ENCODE results near the gene ISCA2.
A peak's percentile ranks its signal among the peaks of the same experiment; 100 is the strongest.
"Not testable (repeated sequence)": the region's sequence is repeated elsewhere in the genome, so short reads cannot be mapped to it uniquely, and the experiment has no call there.

The ISCA2 gene, protein sequence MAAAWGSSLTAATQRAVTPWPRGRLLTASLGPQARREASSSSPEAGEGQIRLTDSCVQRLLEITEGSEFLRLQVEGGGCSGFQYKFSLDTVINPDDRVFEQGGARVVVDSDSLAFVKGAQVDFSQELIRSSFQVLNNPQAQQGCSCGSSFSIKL

DNA sequence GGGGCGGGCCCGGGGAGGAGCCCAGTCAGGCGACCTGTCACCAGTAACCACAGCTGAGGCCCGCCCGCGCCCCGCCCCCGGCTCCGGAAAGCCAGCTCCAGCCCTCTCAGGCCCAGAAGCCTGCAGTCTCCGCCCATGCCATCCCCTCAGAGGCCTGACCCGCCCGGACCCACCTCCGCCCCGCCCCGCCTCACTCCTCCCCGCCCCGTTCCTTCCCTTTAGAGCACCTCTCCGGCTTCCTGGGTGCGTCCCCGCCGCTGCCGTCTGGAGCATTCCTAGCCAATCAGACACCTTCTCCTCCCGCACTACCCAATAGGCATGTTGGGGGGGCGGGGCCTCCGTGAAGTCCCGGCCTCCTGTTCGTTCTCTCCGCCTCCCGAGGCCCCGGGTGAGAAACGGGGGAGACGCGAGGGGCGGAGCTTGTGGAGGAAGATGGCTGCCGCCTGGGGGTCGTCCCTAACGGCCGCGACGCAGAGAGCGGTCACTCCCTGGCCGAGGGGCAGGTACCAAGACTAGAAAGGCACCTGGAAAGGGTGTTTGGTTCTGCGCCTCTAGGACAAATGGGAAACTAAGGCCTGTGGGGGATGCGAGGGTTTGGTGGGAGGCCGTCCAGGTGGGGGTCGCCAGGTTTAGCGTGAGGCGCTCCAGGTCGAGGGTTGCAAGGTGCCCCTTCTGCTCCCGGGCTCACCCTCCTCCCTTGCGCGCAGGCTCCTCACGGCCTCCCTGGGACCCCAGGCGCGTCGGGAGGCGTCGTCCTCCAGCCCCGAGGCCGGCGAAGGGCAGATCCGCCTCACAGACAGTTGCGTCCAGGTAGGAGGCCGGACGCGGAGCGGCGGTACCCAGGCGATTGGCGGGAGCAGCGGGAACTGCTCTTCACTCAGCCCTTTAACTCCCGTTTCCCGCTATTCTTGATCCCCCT lies at the start of gene ISCA2:
TSS of gene ISCA2 (plus strand) at position 423 of the 919 bp plus-strand sequence. CDS start at position 433, 10 bp downstream.
- Histone ChIP-seq H3K27ac (peak within 1 kb of the TSS; percentile 85), H2AFZ (peak within 1 kb of the TSS; percentile 98), H3K36me3 (ENCODE audit: control insufficient read depth, insufficient read depth, low read length) (no peaks in the 10 kb centered on the region), H3K27me3 (ENCODE audit: control insufficient read depth, insufficient read depth, low read length) (no peaks in the 10 kb centered on the region), H3K79me2 (no peaks in the 10 kb centered on the region), H3K9me3 (ENCODE audit: control insufficient read depth, low read length) (no peaks in the 10 kb centered on the region), H3K4me3 (ENCODE audit: low read depth, low read length) (peak within 1 kb of the TSS; percentile 83), H3K4me1 (peaks cover 5% of the 10 kb centered on the region), H3K9ac (peak within 1 kb of the TSS; percentile 56), H3K4me2 (ENCODE audit: low read length) (peak within 1 kb of the TSS; percentile 95)
- TF ChIP-seq, protein P1, sequence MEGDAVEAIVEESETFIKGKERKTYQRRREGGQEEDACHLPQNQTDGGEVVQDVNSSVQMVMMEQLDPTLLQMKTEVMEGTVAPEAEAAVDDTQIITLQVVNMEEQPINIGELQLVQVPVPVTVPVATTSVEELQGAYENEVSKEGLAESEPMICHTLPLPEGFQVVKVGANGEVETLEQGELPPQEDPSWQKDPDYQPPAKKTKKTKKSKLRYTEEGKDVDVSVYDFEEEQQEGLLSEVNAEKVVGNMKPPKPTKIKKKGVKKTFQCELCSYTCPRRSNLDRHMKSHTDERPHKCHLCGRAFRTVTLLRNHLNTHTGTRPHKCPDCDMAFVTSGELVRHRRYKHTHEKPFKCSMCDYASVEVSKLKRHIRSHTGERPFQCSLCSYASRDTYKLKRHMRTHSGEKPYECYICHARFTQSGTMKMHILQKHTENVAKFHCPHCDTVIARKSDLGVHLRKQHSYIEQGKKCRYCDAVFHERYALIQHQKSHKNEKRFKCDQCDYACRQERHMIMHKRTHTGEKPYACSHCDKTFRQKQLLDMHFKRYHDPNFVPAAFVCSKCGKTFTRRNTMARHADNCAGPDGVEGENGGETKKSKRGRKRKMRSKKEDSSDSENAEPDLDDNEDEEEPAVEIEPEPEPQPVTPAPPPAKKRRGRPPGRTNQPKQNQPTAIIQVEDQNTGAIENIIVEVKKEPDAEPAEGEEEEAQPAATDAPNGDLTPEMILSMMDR (IDR thresholded peaks at IDR 0.05): no peak

DNA sequence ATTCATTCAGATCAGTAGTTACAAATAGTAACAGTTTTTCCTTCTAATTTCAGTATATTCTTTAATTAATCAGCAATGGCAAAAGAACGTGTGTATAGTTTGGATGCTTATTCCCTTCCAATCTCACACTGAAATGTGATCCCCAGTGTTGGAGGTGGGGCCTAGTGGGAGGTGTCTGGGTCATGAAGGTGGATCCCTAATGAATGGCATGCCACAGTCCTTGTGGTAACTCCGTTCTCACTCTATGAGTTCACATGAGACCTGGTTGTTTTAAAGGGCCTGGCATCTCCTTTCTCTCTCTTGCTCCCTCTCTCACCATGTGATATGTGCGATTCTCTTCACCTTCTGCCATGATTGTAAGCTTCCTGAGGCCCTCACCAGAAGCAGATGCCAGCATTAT lies 48.7 kb upstream of the ISCA2 start:
- TF ChIP-seq, protein P1 (IDR thresholded peaks at IDR 0.05): no peak
- Histone ChIP-seq H3K36me3 (ENCODE audit: control insufficient read depth, insufficient read depth, low read length) (no peaks in the 10 kb centered on the region), H3K4me2 (ENCODE audit: low read length) (no peak overlapping the region), H3K9me3 (ENCODE audit: control insufficient read depth, low read length) (no peaks in the 10 kb centered on the region), H3K9ac (no peak overlapping the region), H3K27me3 (ENCODE audit: control insufficient read depth, insufficient read depth, low read length) (no peaks in the 10 kb centered on the region), H2AFZ (no peak overlapping the region), H3K4me3 (ENCODE audit: low read depth, low read length) (no peak overlapping the region), H3K79me2 (no peaks in the 10 kb centered on the region), H3K4me1 (no peaks in the 10 kb centered on the region), H3K27ac (no peak overlapping the region)

DNA sequence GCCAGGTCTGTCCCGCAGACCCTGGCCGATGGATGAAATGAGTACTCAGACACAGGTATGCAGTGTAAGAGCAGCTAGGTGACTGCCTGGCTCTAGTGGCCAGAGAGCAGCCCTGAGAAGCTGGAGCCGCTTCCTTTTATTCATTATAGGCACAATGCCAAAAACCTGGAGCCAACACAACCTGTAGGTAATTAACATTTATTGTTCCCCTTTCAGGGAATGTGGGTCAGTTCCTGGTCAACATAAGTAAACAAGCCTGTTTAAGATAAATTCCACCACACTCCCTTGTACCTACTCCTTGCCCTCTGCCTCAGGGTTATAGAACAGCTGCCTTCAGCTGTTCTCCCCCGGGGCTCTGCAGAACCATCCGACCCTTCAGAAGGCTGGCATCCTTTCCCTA lies 39.2 kb upstream of the ISCA2 start:
- not testable (repeated sequence) for H3K36me3 ChIP-seq (ENCODE audit: control insufficient read depth, insufficient read depth, low read length); H3K4me3 ChIP-seq (ENCODE audit: low read depth, low read length); H3K9me3 ChIP-seq (ENCODE audit: control insufficient read depth, low read length); H3K27me3 ChIP-seq (ENCODE audit: control insufficient read depth, insufficient read depth, low read length); H3K9ac ChIP-seq; H2AFZ ChIP-seq; H3K4me1 ChIP-seq; H3K27ac ChIP-seq; H3K79me2 ChIP-seq; H3K4me2 ChIP-seq (ENCODE audit: low read length)

DNA sequence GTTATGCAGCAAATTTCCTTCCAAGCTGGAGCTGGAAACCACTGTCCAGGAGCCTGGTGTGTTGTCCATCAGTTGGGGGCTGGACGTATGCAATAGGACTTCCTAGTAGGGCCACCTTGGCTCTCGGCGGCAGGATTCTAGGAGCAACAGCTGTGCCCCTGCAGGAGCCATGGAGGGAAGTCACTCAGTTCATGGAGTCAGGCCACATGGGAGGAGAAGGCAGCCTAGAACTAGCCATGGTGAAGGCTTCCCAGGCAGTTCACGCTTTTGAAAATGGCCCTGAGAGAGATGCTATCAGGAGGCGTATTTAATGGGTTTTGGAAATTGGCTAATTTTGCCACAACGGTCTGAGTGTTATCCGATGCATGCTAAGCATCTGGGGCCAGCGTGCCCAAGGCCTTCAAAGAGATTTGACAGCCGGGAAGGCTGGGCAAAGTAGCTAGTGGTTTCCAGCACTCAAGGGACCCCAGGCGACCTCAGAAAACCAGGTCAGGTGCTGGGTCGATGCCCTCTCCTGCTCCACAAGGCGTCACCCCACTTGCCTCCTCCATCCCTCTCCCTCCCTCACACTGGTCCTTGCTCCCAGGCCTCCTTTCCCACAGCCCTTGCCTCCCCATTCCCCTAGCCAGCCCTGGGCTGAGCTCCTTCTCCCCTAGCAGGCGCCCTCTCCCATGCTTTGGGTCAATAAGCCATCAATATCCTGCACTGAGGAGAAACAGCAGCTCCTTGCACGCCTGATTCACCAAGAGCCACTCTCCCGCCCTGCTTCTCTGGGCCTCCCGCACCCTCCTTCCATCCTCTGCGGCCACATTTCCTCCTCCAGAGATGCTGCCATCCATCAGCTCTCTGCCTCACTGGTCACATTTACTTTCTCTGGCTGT lies 36.6 kb upstream of the ISCA2 start:
- Histone ChIP-seq H3K9ac (no peak overlapping the region), H3K4me1 (no peaks in the 10 kb centered on the region), H3K9me3 (ENCODE audit: control insufficient read depth, low read length) (no peaks in the 10 kb centered on the region), H3K4me2 (ENCODE audit: low read length) (no peak overlapping the region), H3K27me3 (ENCODE audit: control insufficient read depth, insufficient read depth, low read length) (no peaks in the 10 kb centered on the region), H3K27ac (no peak overlapping the region), H3K4me3 (ENCODE audit: low read depth, low read length) (no peak overlapping the region), H3K79me2 (no peaks in the 10 kb centered on the region), H2AFZ (no peak overlapping the region), H3K36me3 (ENCODE audit: control insufficient read depth, insufficient read depth, low read length) (no peaks in the 10 kb centered on the region)
- TF ChIP-seq, protein P1 (IDR thresholded peaks at IDR 0.05): no peak

DNA sequence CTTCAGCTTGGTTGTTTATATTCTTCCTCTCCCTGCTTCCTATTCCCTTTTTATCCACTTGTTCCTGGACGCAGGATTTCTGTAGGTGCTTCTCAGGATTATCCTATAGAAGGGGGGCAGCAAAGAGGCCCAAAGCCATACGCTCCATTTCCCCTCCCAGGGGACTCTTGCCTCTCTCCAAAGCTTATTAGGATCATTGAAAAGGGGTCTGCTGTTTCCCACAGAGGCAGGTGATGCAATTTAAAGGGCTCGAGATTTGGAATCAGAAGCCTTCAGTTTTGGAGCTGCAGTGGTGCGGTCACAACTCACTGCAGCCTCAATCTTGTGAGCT lies 36.0 kb upstream of the ISCA2 start:
- Histone ChIP-seq H3K9ac (no peak overlapping the region), H3K9me3 (ENCODE audit: control insufficient read depth, low read length) (no peaks in the 10 kb centered on the region), H3K36me3 (ENCODE audit: control insufficient read depth, insufficient read depth, low read length) (no peaks in the 10 kb centered on the region), H3K4me1 (no peaks in the 10 kb centered on the region), H2AFZ (no peak overlapping the region), H3K4me3 (ENCODE audit: low read depth, low read length) (no peak overlapping the region), H3K79me2 (no peaks in the 10 kb centered on the region), H3K27me3 (ENCODE audit: control insufficient read depth, insufficient read depth, low read length) (no peaks in the 10 kb centered on the region), H3K27ac (no peak overlapping the region), H3K4me2 (ENCODE audit: low read length) (no peak overlapping the region)
- TF ChIP-seq, protein P1 (IDR thresholded peaks at IDR 0.05): no peak

All from parathyroid adenoma (tissue), 2 donors.